HepG2 (cell line): ENCODE results near the gene NT5M. TPM values are rescaled to one million over a fixed set of nuclear protein-coding genes. Genes with fewer than 3 reads are reported as not detected.
"Not testable (repeated sequence)": the region's sequence is repeated elsewhere in the genome, so short reads cannot be mapped to it uniquely, and the experiment has no call there.

ENCODE experiments used
- ATAC-seq: fragments of 200-7000 bp; cut with Tn5 transposase; 3 replicates; pipeline ENCODE4 v1.9.1; 2020; ENCODE audit warnings: mild to moderate bottlenecking, moderate library complexity
- BruUV-seq: library from RNA; stranded (reverse); fragments of 400-500 nt; replicated peaks from 2 replicates; lab custom pipeline; 2021; lab: Mats Ljungman, UMichigan
- CTCF ChIA-PET: fragments of 300-600 bp; formaldehyde crosslinking; extraction: SDS; loops from one replicate; lab custom pipeline; 2021; ENCODE audit warnings: low total read pairs, inconsistent platforms, low intra/inter-chr PET ratio; lab: Yijun Ruan, JAX
- POLR2A ChIA-PET: fragments of 350-600 bp; sonication (Branson Sonifier 250); formaldehyde crosslinking; loops from one replicate; lab custom pipeline; 2020; ENCODE audit warnings: antibody characterized with exemption, inconsistent platforms; lab: Yijun Ruan, JAX
- DNase-seq: peaks from one replicate; pipeline ENCODE4 v3.0.0-alpha.2; 2015; ENCODE audit warnings: low spot score
- FAIRE-seq: peaks from 3 replicates; lab custom pipeline; 2011; peaks lifted over from hg19 to GRCh38; lab: Jason Lieb, UNC
- H2AFZ ChIP-seq: one replicate; pipeline ENCODE4 v1.6.1; 2011; ENCODE audit warnings: low read length, inconsistent platforms
- H3K27ac ChIP-seq: fragments of 300-600 bp; 3 replicates; pipeline ENCODE4 v1.8.0; 2011; ENCODE audit warnings: mixed run types, mild to moderate bottlenecking, mixed read lengths, low read length, inconsistent platforms; ENCODE audit not compliant: insufficient read depth; ENCODE audit errors: extremely low read length
- H3K27me3 ChIP-seq, 2 experiments: fragments of 200-600 bp in 1 of 2; 2 replicates in 1 of 2; 3 replicates in 1 of 2; pipeline versions ENCODE4 v1.6.0 to v1.8.0; 2011; ENCODE audit warnings: low read length in 2 of 2, mild to moderate bottlenecking in 2 of 2, moderate library complexity in 2 of 2, inconsistent platforms in 1 of 2; ENCODE audit not compliant: insufficient read depth in 2 of 2, control insufficient read depth in 1 of 2
- H3K36me3 ChIP-seq, 2 experiments: fragments of 200-600 bp in 1 of 2; replicated peaks in 1 of 2; 2 replicates in 1 of 2; 3 replicates in 1 of 2; pipeline versions ENCODE4 v1.5.1 to v1.8.0; 2011; ENCODE audit warnings: low read length in 2 of 2, inconsistent platforms in 1 of 2; ENCODE audit not compliant: insufficient read depth in 2 of 2, control insufficient read depth in 1 of 2
- H3K4me1 ChIP-seq: 2 replicates; pipeline ENCODE4 v1.5.1; 2012; ENCODE audit warnings: low read length, inconsistent platforms; ENCODE audit not compliant: insufficient read depth
- H3K4me2 ChIP-seq: 2 replicates; pipeline ENCODE4 v1.6.0; 2011; ENCODE audit warnings: low read depth, low read length, inconsistent platforms
- H3K4me3 ChIP-seq, 3 experiments: fragments of 200-600 bp in 1 of 3; sonication (generic), shearing (Covaris generic) in 1 of 3; replicated peaks in 1 of 3; 2 replicates each; pipeline ENCODE4 v1.5.1; 2011 to 2016; ENCODE audit warnings: low read length in 3 of 3, inconsistent platforms in 2 of 3, low read depth in 2 of 3, mild to moderate bottlenecking in 2 of 3, control low read depth in 1 of 3, mixed read lengths in 1 of 3; ENCODE audit not compliant: insufficient read depth in 1 of 3
- H3K79me2 ChIP-seq: one replicate; pipeline ENCODE4 v1.6.1; 2011; ENCODE audit warnings: low read length, inconsistent platforms; ENCODE audit not compliant: insufficient read depth
- H3K9ac ChIP-seq: 2 replicates; pipeline ENCODE4 v1.6.0; 2011; ENCODE audit warnings: mild to moderate bottlenecking, low read depth, low read length, inconsistent platforms; ENCODE audit not compliant: insufficient read depth
- H3K9me3 ChIP-seq: 2 replicates; pipeline ENCODE4 v1.5.1; 2012; ENCODE audit warnings: mild to moderate bottlenecking, low read length
- H4K20me1 ChIP-seq: 2 replicates; pipeline ENCODE4 v1.6.0; 2011; ENCODE audit warnings: inconsistent platforms, mild to moderate bottlenecking, low read length, moderate library complexity; ENCODE audit not compliant: insufficient read depth
- ATAD3A ChIP-seq: sonication (generic); formaldehyde crosslinking; IDR thresholded peaks from 2 replicates; pipeline ENCODE4 v1.4.0; 2020; ENCODE audit warnings: missing genetic modification reagents
- ATF7-NPFF ChIP-seq: sonication (generic); formaldehyde crosslinking; IDR thresholded peaks from 2 replicates; pipeline ENCODE4 v1.8.1; 2023; ENCODE audit warnings: mild to moderate bottlenecking, low read depth, missing genetic modification reagents, moderate library complexity
- BCL6 ChIP-seq: IDR thresholded peaks from 2 replicates; pipeline ENCODE4 v1.6.1; 2016; ENCODE audit warnings: missing genetic modification reagents, missing compliant biosample characterization
- CBFB ChIP-seq: sonication (generic); formaldehyde crosslinking; IDR thresholded peaks from 2 replicates; pipeline ENCODE4 v1.4.0; 2020; ENCODE audit warnings: missing genetic modification reagents
- DMAP1 ChIP-seq: IDR thresholded peaks from 2 replicates; pipeline ENCODE4 v1.6.1; 2016
- KLF11 ChIP-seq: IDR thresholded peaks from 2 replicates; pipeline ENCODE4 v1.6.1; 2016; ENCODE audit warnings: missing compliant biosample characterization
- REXO4 ChIP-seq: sonication (generic); formaldehyde crosslinking; IDR thresholded peaks from 2 replicates; pipeline ENCODE4 v1.8.0; 2022; ENCODE audit warnings: missing genetic modification reagents, mild to moderate bottlenecking, borderline replicate concordance
- SP2 ChIP-seq: sonication (generic); formaldehyde crosslinking; IDR thresholded peaks from 2 replicates; pipeline ENCODE4 v1.5.1; 2020; ENCODE audit warnings: mild to moderate bottlenecking, missing genetic modification reagents
- ZNF124 ChIP-seq: sonication (generic); formaldehyde crosslinking; IDR thresholded peaks from 2 replicates; pipeline ENCODE4 v1.4.0; 2020; ENCODE audit warnings: missing genetic modification reagents
- ZNF180 ChIP-seq: sonication (generic); formaldehyde crosslinking; IDR thresholded peaks from 2 replicates; pipeline ENCODE4 v1.4.0; 2020; ENCODE audit warnings: low read depth, missing genetic modification reagents, borderline replicate concordance
- ZNF570 ChIP-seq: sonication (generic); formaldehyde crosslinking; IDR thresholded peaks from 2 replicates; pipeline ENCODE4 v1.4.0; 2020; ENCODE audit warnings: mild to moderate bottlenecking, missing genetic modification reagents, borderline replicate concordance
- ZNF614 ChIP-seq: IDR thresholded peaks from 2 replicates; pipeline ENCODE4 v1.6.1; 2018; ENCODE audit warnings: missing biosample characterization, missing genetic modification reagents, inconsistent platforms, borderline replicate concordance
- WGBS: methylation state at CpG from one replicate; pipeline ENCODE4 v1.1.6; 2017; ENCODE audit warnings: low lambda C conversion rate; 5-methylcytosine and 5-hydroxymethylcytosine counted together
- in situ Hi-C: cut with HindIII; loops from 2 replicates; pipeline ENCODE4 v1.10.0; 2017; ENCODE audit warnings: low pct_unique_long_range_greater_than_20kb; ENCODE audit not compliant: extremely low pct_ligation_motif_present
- intact Hi-C: fragments of 100-400 bp; cut with micrococcal nuclease; formaldehyde crosslinking; loops from one replicate; pipeline ENCODE4 v1.10.0; 2022; ENCODE audit not compliant: unreplicated experiment
- polyA plus RNA-seq, 8 experiments: library from polyadenylated mRNA; depleted of rRNA in 3 of 8; stranded (reverse) in 7 of 8; unstranded in 1 of 8; fragments of >200 nt; fragmentation: Illumina TruSeq in 4 of 8; extraction: Trizol in 4 of 8; gene quantifications; 2 replicates each; pipeline versions ENCODE4 v1.2.1 to v1.2.3, GENCODE V29; 2011 to 2016; ENCODE audit warnings: low read depth in 4 of 8, missing spikeins in 1 of 8, mixed read lengths in 1 of 8; ENCODE audit not compliant: insufficient read depth in 1 of 8
- total RNA-seq, 5 experiments: library from RNA; depleted of rRNA; stranded (reverse); fragments of >200 nt; fragmentation: Illumina TruSeq; extraction: Trizol; gene quantifications; 2 replicates each; pipeline ENCODE4 v1.2.3, GENCODE V29; 2016; ENCODE audit warnings: low read depth in 1 of 5
- TF ChIP-seq, protein P1 (sequence below), 2 experiments: IDR thresholded peaks; 2 replicates each; pipeline ENCODE4 v1.6.1; 2011 to 2012; ENCODE audit warnings: low read length in 2 of 2, borderline replicate concordance in 1 of 2, low read depth in 1 of 2, mild to moderate bottlenecking in 1 of 2, moderate library complexity in 1 of 2
- TF ChIP-seq, protein P2 (sequence below): sonication (generic); formaldehyde crosslinking; IDR thresholded peaks from 2 replicates; pipeline ENCODE4 v1.4.0; 2020; ENCODE audit warnings: missing genetic modification reagents, mild to moderate bottlenecking, borderline replicate concordance

The NT5M gene
- total and polyA plus RNA-seq, 2 of the 13 experiments (the other 11 are each of a cell fraction or from before 2014, with no cell fraction given): 0.55 to 0.78 TPM

DNA sequence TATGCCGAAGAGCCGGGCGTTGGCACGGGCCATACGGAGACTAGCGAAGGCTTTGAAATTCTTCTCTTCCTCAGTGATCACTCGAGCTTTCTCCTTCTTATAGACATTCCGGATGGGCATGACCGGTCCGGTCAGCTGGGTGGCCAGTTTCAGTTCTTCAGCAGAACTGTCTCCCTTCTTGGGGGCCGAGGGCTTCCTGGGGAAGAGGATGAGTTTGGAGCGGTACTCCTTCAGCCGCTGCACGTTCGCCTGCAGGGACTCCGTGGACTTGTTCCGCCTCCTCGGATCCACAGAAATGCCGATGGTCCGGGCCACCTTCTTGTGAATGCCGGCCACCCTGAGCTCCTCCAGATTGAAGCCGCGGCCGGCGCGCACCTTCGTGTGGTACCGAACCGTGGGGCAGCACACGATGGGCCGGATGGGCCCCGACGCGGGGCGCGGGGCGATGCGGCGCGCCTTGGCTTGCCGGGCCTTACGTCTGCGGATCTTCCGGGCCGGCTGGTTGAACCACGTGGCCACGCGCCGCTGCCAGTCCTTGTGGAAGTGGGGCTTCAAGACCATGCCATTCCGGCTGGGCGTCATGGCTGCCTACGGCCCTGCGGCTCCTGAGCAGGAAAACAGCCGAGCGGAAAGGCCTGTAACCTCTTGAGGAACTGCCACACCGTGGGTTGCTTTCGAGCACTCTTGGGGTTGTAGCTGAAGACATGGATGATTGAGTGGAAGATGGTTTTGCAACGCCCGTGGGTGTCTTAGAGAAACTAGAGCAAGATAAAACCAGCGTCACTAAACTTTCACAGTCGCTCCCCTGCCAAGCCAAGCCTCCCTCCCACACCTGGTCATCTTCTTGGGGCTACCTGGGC lies 80.5 kb downstream of the NT5M start:
- POLR2A ChIA-PET: interaction anchor here (0.7 kb wide), 1 partner anchor 23 kb away, joined by 3 read pairs; no protein-coding TSS in a partner anchor
- Histone ChIP-seq H3K4me1 (peaks cover 55% of the 10 kb centered on the region), H3K27me3 (peaks cover 0 to 23% of the 10 kb centered on the region in 2 experiments; a peak in 3 of 5 replicates)
- FAIRE-seq, CTCF ChIA-PET, H3K36me3 ChIP-seq, H3K4me2 ChIP-seq, intact Hi-C loops, H3K9ac ChIP-seq, H4K20me1 ChIP-seq, H2AFZ ChIP-seq, H3K4me3 ChIP-seq, ATAC-seq, H3K79me2 ChIP-seq, in situ Hi-C loops, BruUV-seq, DNase-seq, H3K9me3 ChIP-seq, H3K27ac ChIP-seq: not testable (repeated sequence)
- 79% methylated on average over 40 of the region's 61 CpGs for WGBS

DNA sequence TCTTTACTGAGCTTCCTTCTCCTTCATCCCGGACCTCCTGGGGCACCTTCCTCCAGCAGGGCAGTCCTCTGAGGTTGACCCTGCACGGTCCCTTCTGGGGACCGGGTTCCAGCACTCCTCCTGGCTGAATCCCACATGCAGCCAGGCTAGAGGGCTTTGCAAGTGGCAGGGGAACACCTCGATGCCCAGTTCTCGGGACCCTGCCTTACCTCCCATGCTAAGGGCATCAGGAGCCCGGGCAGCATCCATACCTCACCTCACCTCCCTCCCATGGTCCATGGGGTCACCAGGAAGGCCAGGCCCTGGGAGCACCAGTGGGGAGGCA lies 81.1 kb downstream of the NT5M start:
- CTCF ChIA-PET: no interaction called here
- no peak overlapping the region for H3K27ac ChIP-seq
- peaks cover 0 to 23% of the 10 kb centered on the region in 2 experiments; a peak in 3 of 5 replicates for H3K27me3 ChIP-seq
- H3K4me1 ChIP-seq: peaks cover 53% of the 10 kb centered on the region
- in situ Hi-C loops: no loop called here
- no peaks in the 10 kb centered on the region for H4K20me1 ChIP-seq
- no peak overlapping the region for H2AFZ ChIP-seq
- BruUV-seq: no TSS peak
- no peak for ATAC-seq
- intact Hi-C loops: no loop called here
- no peak overlapping the region for H3K9ac ChIP-seq
- POLR2A ChIA-PET: no interaction called here
- 41% methylated on average over 5 of the region's 6 CpGs for WGBS
- H3K4me2 ChIP-seq: no peak overlapping the region
- FAIRE-seq: no peak
- H3K79me2 ChIP-seq: no peaks in the 10 kb centered on the region
- no peaks in the 10 kb centered on the region for H3K36me3 ChIP-seq
- no peaks in the 10 kb centered on the region for H3K9me3 ChIP-seq
- no peak overlapping the region for H3K4me3 ChIP-seq
- DNase-seq: no peak
- TF ChIP-seq SP2 (CRISPR knock-in tag) (no peak), ATAD3A (CRISPR knock-in tag) (no peak), ATF7-NPFF (CRISPR knock-in tag) (no peak), ZNF614 (CRISPR knock-in tag) (no peak), KLF11 (CRISPR knock-in tag) (no peak), REXO4 (CRISPR knock-in tag) (no peak), CBFB (CRISPR knock-in tag) (no peak), ZNF180 (CRISPR knock-in tag) (no peak), DMAP1 (no peak), BCL6 (CRISPR knock-in tag) (no peak), ZNF124 (CRISPR knock-in tag) (no peak), ZNF570 (CRISPR knock-in tag) (no peak)
- TF ChIP-seq, protein P1, sequence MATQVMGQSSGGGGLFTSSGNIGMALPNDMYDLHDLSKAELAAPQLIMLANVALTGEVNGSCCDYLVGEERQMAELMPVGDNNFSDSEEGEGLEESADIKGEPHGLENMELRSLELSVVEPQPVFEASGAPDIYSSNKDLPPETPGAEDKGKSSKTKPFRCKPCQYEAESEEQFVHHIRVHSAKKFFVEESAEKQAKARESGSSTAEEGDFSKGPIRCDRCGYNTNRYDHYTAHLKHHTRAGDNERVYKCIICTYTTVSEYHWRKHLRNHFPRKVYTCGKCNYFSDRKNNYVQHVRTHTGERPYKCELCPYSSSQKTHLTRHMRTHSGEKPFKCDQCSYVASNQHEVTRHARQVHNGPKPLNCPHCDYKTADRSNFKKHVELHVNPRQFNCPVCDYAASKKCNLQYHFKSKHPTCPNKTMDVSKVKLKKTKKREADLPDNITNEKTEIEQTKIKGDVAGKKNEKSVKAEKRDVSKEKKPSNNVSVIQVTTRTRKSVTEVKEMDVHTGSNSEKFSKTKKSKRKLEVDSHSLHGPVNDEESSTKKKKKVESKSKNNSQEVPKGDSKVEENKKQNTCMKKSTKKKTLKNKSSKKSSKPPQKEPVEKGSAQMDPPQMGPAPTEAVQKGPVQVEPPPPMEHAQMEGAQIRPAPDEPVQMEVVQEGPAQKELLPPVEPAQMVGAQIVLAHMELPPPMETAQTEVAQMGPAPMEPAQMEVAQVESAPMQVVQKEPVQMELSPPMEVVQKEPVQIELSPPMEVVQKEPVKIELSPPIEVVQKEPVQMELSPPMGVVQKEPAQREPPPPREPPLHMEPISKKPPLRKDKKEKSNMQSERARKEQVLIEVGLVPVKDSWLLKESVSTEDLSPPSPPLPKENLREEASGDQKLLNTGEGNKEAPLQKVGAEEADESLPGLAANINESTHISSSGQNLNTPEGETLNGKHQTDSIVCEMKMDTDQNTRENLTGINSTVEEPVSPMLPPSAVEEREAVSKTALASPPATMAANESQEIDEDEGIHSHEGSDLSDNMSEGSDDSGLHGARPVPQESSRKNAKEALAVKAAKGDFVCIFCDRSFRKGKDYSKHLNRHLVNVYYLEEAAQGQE (IDR thresholded peaks at IDR 0.05; ENCODE audit: borderline replicate concordance in 1 of 2, low read depth in 1 of 2, low read length in 2 of 2): no peak
- TF ChIP-seq, protein P2, sequence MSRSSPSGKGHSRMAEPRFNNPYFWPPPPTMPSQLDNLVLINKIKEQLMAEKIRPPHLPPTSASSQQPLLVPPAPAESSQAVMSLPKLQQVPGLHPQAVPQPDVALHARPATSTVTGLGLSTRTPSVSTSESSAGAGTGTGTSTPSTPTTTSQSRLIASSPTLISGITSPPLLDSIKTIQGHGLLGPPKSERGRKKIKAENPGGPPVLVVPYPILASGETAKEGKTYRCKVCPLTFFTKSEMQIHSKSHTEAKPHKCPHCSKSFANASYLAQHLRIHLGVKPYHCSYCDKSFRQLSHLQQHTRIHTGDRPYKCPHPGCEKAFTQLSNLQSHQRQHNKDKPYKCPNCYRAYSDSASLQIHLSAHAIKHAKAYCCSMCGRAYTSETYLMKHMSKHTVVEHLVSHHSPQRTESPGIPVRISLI: no peak
